Upper lobe of left lung (tissue), 6 donors: Measurements from ENCODE around the gene EIF4E1B. TPM values are rescaled to one million over a fixed set of nuclear protein-coding genes. Genes with fewer than 3 reads are reported as not detected.
A peak's percentile ranks its signal among the peaks of the same experiment; 100 is the strongest.
"Not testable (repeated sequence)": the region's sequence is repeated elsewhere in the genome, so short reads cannot be mapped to it uniquely, and the experiment has no call there.

Experiments used
- ATAC-seq, 2 donors: fragments of 200-7000 bp; cut with Tn5 transposase; one replicate each; pipeline ENCODE4 v1.9.1; 2022; ENCODE audit warnings: mild to moderate bottlenecking in 2 of 2, moderate library complexity in 2 of 2; ENCODE audit not compliant: low FRiP score in 2 of 2
- DNase-seq, 2 donors: peaks; one replicate each; pipeline ENCODE4 v3.0.0-alpha.2; 2019 to 2020
- H3K27ac ChIP-seq, 4 donors: fragments of 200-600 bp; sonication (generic); one replicate each; pipeline ENCODE4 v1.5.1; 2016 to 2019
- H3K27me3 ChIP-seq, 4 donors: fragments of 200-600 bp; sonication (generic); one replicate each; pipeline ENCODE4 v1.5.1; 2017 to 2019
- H3K36me3 ChIP-seq, 4 donors: fragments of 200-600 bp; sonication (generic); one replicate each; pipeline ENCODE4 v1.5.1; 2016 to 2019
- H3K4me1 ChIP-seq, 4 donors: fragments of 200-600 bp; sonication (generic); one replicate each; pipeline ENCODE4 v1.5.1; 2018 to 2019
- H3K4me3 ChIP-seq, 4 donors: fragments of 200-600 bp; sonication (generic); one replicate each; pipeline ENCODE4 v1.5.1; 2017 to 2019; ENCODE audit warnings: mild to moderate bottlenecking in 2 of 4, moderate library complexity in 1 of 4
- H3K9me3 ChIP-seq, 4 donors: fragments of 200-600 bp; sonication (generic); one replicate each; pipeline ENCODE4 v1.5.1; 2018 to 2019
- EP300 ChIP-seq, 4 donors: sonication (generic); formaldehyde crosslinking; IDR thresholded peaks; one replicate each; pipeline ENCODE4 v1.5.1; 2017; ENCODE audit warnings: antibody characterized with exemption in 4 of 4, control low read depth in 2 of 4
- POLR2A ChIP-seq, 4 donors: fragments of 450-650 bp; IDR thresholded peaks; one replicate each; pipeline ENCODE4 v1.5.1; 2016 to 2017; ENCODE audit warnings: antibody characterized with exemption in 4 of 4, mild to moderate bottlenecking in 2 of 4
- POLR2AphosphoS5 ChIP-seq, 2 donors: sonication (generic); formaldehyde crosslinking; IDR thresholded peaks; one replicate each; pipeline ENCODE4 v1.5.1; 2017; ENCODE audit warnings: antibody characterized with exemption in 2 of 2
- WGBS, 2 donors: methylation state at CpG; one replicate each; pipeline ENCODE4 v1.1.5; 2017 to 2018; 5-methylcytosine and 5-hydroxymethylcytosine counted together
- total RNA-seq, 6 donors: library from RNA; depleted of rRNA in 4 of 6; stranded (reverse); fragments of >200 nt in 4 of 6; gene quantifications; one replicate each; pipeline versions ENCODE4 v1.1.0 to v1.2.1, GENCODE V29; 2016 to 2021
- TF ChIP-seq, protein P1 (sequence below), 6 experiments: fragments of 450-650 bp in 4 of 6; fragments of 200-600 bp in 2 of 6; sonication (generic) in 2 of 6; IDR thresholded peaks; one replicate each; pipeline ENCODE4 v1.5.1; 2016 to 2019; ENCODE audit warnings: antibody characterized with exemption in 6 of 6
- donor health status: DM: no; HTN: no; CAD: no; lungs with moderate emphysema.
- donor health status: DM: no; HTN: yes; CAD: no; lungs with severe emphysema.

Gene EIF4E1B
- total RNA-seq, 6 donors from 2014 or later: not detected

DNA sequence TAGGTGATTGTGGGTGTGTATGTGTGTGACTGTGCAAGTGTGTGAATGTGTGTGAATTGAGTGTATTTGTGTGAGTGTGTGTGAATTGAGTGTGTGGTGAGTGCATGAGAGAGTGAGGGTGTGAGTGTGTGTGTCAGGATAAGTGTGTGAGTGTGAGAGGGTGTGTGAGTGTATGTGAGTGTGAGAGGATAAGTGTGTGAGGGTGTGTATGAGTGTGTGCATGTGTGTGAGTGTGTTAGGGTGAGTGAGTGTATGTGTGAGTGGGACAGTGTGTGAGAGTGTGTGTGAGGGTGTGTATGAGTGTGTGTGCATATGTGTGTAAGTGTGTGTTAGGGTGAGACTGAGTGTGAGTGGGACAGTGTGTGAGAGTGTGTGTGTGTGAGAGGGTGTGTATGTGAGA lies 42.2 kb upstream of the EIF4E1B start:
- Histone ChIP-seq H3K36me3 (no peaks in the 10 kb centered on the region), H3K9me3 (peaks cover 0 to 20% (median 13%) of the 10 kb centered on the region in 4 donors), H3K27ac (no peak overlapping the region), H3K4me1 (no peaks in the 10 kb centered on the region), H3K27me3 (no peaks in the 10 kb centered on the region), H3K4me3 (no peak overlapping the region)
- ATAC-seq: no peak
- TF ChIP-seq EP300 (IDR thresholded peaks at IDR 0.05): no peak
- no peak for TF ChIP-seq POLR2AphosphoS5 (IDR thresholded peaks at IDR 0.05)
- TF ChIP-seq POLR2A (IDR thresholded peaks at IDR 0.05): no peak
- TF ChIP-seq, protein P1, sequence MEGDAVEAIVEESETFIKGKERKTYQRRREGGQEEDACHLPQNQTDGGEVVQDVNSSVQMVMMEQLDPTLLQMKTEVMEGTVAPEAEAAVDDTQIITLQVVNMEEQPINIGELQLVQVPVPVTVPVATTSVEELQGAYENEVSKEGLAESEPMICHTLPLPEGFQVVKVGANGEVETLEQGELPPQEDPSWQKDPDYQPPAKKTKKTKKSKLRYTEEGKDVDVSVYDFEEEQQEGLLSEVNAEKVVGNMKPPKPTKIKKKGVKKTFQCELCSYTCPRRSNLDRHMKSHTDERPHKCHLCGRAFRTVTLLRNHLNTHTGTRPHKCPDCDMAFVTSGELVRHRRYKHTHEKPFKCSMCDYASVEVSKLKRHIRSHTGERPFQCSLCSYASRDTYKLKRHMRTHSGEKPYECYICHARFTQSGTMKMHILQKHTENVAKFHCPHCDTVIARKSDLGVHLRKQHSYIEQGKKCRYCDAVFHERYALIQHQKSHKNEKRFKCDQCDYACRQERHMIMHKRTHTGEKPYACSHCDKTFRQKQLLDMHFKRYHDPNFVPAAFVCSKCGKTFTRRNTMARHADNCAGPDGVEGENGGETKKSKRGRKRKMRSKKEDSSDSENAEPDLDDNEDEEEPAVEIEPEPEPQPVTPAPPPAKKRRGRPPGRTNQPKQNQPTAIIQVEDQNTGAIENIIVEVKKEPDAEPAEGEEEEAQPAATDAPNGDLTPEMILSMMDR (IDR thresholded peaks at IDR 0.05): no peak
- no peak for DNase-seq

DNA sequence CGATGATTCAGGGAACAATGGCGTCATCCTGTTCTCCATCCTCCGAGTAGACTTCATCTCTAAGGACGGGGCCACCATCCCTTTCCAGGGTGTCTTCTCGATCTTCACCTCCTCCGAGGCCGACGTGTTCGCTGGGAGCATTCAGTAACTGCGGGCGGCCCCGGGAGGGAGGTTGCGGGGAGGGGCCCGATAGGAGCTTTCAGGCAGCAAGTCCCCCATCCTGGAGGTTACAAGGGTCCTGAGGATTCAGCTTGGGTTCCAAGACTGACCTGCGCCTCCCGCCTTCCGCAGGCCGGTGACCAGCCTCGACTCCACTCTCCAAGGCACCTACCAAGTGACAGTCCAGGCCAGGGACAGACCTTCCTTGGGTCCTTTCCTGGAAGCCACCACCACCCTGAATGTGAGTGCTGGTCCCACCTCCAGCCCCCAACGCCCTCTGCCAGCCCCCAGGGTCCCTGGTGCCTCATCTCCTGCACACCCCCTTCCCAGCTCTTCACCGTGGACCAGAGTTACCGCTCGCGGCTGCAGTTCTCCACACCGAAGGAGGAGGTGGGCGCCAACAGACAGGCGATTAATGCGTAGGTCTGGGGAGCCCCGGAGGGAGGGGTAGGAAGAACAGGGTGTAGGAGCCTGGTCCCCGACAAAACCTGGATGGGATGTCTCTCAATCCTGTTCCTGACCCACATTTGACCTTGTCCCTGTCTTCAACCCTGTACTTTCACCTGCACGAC lies 41.3 kb upstream of the EIF4E1B start:
- no peak overlapping the region for H3K4me3 ChIP-seq
- no peak overlapping the region for H3K27ac ChIP-seq
- peak in 1 of 2 donors; percentile 75 for DNase-seq
- no peaks in the 10 kb centered on the region for H3K27me3 ChIP-seq
- TF ChIP-seq POLR2AphosphoS5 (IDR thresholded peaks at IDR 0.05) (no peak), EP300 (IDR thresholded peaks at IDR 0.05) (no peak)
- TF ChIP-seq, protein P1 (IDR thresholded peaks at IDR 0.05): no peak
- no peaks in the 10 kb centered on the region for H3K36me3 ChIP-seq
- 89 to 92% methylated on average over 25 to 31 of the region's 31 CpGs for WGBS, 2 donors
- H3K9me3 ChIP-seq: peaks cover 0 to 20% (median 13%) of the 10 kb centered on the region in 4 donors
- no peak for ATAC-seq
- H3K4me1 ChIP-seq: no peaks in the 10 kb centered on the region

DNA sequence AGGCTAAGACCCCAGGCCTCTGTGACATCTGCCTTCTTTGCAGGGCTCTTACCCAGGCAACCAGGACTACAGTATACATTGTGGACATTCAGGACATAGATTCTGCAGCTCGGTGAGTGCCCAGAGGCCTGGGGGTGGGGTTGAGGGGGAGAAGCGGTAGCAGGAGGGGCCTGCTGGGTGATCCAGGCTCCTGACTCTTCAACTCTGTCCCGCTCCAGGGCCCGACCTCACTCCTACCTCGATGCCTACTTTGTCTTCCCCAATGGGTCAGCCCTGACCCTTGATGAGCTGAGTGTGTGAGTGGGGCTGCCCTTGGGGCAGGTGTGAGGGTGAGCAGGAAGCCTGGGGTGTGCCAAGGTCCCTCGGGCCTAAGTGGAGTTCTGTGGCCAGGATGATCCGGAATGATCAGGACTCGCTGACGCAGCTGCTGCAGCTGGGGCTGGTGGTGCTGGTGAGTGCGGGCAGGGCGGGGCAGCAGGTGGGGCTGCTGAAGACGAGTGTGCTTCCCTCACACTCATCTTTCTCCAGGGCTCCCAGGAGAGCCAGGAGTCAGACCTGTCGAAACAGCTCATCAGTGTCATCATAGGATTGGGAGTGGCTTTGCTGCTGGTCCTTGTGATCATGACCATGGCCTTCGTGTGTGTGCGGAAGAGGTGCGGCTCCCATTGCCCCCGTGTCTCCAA lies 40.3 kb upstream of the EIF4E1B start:
- no peak for DNase-seq
- Histone ChIP-seq H3K9me3 (peaks cover 0 to 12% (median 5%) of the 10 kb centered on the region in 4 donors), H3K4me1 (no peaks in the 10 kb centered on the region), H3K4me3 (no peak overlapping the region), H3K27ac (no peak overlapping the region), H3K36me3 (no peaks in the 10 kb centered on the region), H3K27me3 (no peaks in the 10 kb centered on the region)
- ATAC-seq: no peak
- TF ChIP-seq, protein P1 (IDR thresholded peaks at IDR 0.05): no peak
- TF ChIP-seq POLR2A (IDR thresholded peaks at IDR 0.05) (no peak), EP300 (IDR thresholded peaks at IDR 0.05) (no peak), POLR2AphosphoS5 (IDR thresholded peaks at IDR 0.05) (no peak)
- 86 to 88% methylated on average over 15 to 17 of the region's 17 CpGs for WGBS, 2 donors

DNA sequence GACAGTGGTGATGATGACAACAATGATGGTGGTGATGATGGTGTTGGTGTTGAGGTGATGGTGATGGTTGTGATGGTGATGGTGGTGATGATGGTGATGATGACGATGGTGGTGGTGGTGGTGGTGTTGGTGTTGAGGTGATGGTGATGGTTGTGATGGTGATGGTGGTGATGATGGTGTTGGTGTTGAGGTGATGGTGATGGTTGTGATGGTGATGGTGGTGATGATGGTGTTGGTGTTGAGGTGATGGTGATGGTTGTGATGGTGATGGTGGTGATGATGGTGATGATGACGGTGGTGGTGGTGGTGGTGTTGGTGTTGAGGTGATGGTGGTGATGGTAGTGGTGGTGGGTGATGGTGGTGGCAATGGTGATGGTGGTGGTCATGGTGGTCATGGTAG lies 38.8 kb upstream of the EIF4E1B start:
- H3K4me1 ChIP-seq, H3K27me3 ChIP-seq, H3K27ac ChIP-seq, H3K36me3 ChIP-seq, H3K9me3 ChIP-seq, H3K4me3 ChIP-seq, ATAC-seq, DNase-seq: not testable (repeated sequence)
- WGBS, 2 donors: 26 to 50% methylated on average over 2 of the region's 2 CpGs

DNA sequence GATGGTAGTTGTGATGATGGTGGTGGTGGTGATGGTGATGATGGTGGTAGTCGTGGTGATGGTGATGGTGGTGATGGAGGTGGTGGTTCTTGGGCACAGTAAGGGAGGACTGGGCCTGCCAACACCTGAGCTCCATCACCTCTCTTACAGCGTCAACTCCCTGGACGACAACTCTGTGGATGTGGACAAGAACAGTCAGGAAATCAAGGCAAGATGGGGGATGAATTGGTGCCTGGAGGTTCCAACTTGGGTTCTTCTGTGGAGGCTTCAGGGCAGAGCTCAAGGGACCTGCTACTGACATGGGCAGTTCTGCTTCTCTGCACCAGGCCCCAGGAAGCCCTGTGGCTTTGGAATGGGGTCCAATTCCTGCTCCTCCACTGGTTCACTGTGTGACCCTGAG lies 37.9 kb upstream of the EIF4E1B start:
- H3K36me3 ChIP-seq: no peaks in the 10 kb centered on the region
- no peak overlapping the region for H3K4me3 ChIP-seq
- peaks cover 4 to 13% (median 9%) of the 10 kb centered on the region in 4 donors for H3K4me1 ChIP-seq
- ATAC-seq: no peak
- no peaks in the 10 kb centered on the region for H3K9me3 ChIP-seq
- TF ChIP-seq, protein P1 (IDR thresholded peaks at IDR 0.05): no peak
- TF ChIP-seq POLR2A (IDR thresholded peaks at IDR 0.05) (no peak), EP300 (IDR thresholded peaks at IDR 0.05) (no peak), POLR2AphosphoS5 (IDR thresholded peaks at IDR 0.05) (no peak)
- 88 to 96% methylated on average over 3 of the region's 3 CpGs for WGBS, 2 donors
- no peak overlapping the region for H3K27ac ChIP-seq
- peaks cover 0 to 5% (median 0%) of the 10 kb centered on the region in 4 donors for H3K27me3 ChIP-seq
- no peak for DNase-seq
